ENCODE results near the gene NAP1L4. TPM values are rescaled to one million over a fixed set of nuclear protein-coding genes. Genes with fewer than 3 reads are reported as not detected.

The NAP1L4 gene
- total RNA-seq, 2 donors from 2014 or later = 125 to 144 TPM

DNA sequence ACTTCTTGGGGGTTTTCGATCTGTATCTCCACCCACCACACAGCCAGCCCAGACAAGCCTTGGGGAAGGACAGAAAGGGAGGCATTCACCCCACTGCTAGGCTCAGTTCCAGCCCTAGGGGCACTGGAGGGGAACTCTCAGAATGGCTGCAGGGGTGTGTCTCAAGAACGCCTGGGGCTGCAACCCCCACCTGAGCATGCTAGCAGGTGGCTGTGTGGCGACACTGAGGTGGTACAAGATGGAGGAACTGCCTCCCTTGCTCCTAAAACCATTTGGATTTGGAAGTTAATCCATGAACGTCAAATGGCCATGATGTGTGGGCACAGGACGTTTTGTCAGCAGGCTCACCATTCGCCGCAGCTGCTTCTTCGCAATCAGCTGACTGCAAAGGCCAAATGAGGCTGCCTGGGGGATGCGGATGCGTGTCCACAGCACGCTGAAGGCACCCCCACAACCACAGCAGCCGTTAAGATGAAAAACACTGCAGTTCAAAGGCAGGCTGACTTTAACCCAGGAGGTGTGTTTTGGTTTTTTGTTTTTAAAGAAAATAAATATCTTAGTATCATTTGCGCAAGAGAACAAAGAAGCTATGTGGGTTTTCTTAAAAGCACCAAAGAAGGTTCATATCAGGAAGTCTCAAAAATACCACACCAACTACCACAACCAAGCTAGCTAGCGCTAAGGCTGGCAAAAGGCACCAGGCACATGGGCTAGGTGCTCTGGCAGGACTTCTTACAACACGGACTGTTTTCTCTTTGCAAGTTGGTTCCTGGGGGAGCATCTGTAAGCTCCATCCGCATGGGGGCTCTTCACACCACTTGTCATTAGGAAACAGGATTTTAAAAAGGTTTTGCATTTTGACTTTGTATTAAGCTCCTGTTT, 22.2 kb upstream of the NAP1L4 start:
- ATAC-seq = no peak
- intact Hi-C loops (cut with DNase I) = no loop called here
- DNase-seq = no peak

DNA sequence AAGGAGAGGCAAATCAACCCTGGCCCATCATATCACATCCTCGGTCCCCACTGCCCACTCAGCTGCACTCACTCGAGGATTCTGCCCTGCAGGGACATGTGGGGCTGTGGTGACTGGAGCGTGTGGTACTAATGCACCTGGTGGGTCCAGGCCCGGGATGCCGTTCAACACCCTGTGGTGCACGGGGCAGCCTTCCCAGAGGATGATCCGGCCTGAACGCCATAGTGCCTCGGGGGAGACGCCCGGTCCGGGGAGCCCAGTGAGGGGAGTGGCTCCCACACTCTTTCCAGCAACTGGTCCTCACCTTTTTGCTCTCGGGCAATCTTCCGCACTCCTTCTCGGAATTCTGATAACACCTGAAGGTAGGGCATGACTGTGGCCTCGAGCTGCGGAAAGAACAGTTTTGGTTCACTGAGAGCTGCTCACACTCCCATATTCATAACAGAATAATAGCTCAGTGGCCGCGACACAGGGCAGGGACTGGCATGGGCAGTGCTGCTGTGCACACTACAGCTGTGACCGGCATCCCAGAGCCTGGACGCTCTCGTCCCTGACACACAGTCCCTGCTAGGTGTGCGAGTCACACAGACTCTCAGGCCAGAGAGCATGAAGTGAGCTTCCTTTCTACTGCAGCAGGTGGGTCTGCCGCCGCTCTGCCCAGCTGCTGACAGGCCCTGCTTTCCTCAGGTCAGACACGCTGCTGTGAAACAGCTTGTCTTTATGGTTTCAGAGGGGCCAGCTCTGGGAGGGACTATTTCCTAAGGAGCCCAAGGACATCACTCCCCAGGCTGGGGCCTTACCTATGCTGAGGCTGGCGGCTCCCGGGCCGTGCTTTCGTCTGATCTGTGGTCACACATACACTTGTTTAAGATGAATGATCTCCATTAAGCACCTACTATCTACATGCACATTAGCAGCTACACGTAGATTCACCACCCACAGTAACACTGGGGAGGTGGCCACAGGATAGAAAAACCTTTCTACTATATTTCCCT, 20.1 kb upstream of the NAP1L4 start:
- no peak for DNase-seq
- intact Hi-C loops (cut with DNase I) = no loop called here
- ATAC-seq = no peak

DNA sequence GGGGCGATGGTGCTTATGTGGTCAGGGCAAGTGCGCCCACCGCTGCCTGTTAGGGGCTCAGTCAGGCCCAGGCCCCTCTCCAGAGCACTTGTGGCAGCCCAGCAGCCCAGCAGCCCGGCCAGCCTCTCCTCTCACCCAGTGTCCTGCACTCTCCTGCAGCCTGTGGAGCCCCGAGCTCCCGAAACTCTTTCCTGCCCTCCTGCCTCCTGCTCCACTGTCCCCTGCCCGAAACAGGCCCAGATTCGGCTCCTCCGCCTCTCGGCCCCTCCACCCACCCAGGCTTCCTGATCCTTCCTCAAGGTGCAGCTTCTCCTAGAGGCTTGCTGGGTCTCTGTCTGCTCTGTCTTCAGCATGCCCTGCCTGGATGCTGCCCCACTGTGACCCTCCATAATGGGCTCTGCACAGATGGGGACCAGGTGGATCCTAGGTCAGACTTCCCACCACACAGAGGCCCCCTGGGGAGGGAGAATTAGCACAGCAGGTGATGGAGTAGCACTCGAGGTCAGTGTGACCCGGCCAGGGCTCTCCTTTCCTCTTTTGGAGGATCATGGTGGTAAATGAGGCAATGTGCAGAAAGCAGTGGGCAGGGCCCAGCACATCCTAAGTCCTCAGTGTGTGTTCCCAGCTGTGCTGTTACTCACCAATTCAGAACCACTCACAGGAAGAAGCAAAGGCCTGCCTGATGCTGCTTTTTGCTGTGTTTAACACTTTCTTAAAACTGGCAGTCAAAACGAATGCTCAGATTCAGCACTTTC, 18.6 kb upstream of the NAP1L4 start:
- intact Hi-C loops (cut with DNase I) = no loop called here
- DNase-seq = no peak
- peak in 1 of 2 donors; percentile 6 for ATAC-seq

DNA sequence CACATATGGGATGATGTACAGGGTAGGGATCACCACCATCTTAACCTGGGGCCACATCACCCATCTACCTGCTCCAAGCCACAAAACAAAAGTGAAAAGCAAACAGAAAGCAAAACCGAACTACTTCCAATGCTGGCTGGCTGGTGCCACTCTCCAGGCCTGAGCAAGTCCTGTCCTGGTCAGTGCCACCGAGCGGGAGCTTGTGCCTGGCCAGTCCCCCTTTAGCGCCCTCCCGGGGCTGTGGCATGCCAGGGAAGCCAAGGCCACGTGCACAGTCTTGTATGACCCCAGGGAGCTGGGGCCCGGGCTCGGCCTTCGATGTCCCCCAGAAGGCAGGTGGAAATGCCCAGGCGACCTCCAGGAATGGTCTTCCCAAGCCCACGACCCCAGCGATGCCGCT, 17.9 kb upstream of the NAP1L4 start:
- ATAC-seq (no peak), DNase-seq (no peak)
- intact Hi-C loops (cut with DNase I) = no loop called here

DNA sequence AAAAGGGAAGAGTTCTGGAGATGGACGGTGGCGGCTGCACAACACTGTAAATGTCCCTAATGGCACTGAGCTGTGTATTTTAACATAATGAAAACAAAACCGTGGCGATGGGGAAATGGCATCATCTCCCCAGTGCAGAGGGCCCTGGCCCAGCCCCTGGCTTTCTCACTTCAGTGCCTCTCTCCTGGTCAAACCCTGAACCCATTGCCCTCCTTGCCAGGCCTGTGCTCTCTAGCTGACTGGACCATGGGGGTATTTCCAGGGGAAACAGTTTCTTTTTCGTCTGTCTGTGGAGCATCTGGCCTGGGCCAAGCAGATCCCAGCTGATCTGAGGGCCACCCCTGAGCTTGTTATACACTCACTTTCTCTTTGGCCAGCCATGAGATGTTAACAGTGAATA, 17.4 kb upstream of the NAP1L4 start:
- intact Hi-C loops (cut with DNase I) = no loop called here
- DNase-seq (no peak), ATAC-seq (no peak)

DNA sequence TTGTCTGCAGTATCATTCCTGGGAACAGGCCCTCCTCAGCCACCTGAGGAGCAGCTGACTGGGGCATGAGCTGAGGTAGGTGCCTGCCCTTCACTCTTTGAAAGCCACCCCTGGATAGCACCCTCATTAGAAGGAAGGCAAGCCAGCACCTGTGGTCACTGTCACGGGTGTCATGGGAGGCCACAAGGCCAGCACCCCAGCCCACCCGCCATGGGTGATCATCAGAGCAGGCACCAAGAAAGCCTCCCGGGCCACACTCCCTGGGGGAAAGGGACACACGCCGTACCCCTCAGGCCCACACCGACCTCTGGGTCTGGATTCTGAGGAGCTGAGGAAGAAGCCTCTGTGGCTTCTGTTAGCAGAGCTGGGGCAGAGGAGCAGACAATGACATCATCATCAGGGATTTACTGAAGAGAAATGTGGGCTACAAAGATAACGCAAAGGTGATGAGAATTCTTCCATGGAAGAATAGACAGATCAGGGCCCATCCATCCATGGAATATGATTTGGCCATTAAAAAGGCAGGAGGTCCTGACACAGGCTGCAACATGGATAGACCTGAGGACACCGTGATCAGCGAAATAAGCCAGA, 16.7 kb upstream of the NAP1L4 start:
- no peak for ATAC-seq
- no peak for DNase-seq
- intact Hi-C loops (cut with DNase I) = no loop called here

DNA sequence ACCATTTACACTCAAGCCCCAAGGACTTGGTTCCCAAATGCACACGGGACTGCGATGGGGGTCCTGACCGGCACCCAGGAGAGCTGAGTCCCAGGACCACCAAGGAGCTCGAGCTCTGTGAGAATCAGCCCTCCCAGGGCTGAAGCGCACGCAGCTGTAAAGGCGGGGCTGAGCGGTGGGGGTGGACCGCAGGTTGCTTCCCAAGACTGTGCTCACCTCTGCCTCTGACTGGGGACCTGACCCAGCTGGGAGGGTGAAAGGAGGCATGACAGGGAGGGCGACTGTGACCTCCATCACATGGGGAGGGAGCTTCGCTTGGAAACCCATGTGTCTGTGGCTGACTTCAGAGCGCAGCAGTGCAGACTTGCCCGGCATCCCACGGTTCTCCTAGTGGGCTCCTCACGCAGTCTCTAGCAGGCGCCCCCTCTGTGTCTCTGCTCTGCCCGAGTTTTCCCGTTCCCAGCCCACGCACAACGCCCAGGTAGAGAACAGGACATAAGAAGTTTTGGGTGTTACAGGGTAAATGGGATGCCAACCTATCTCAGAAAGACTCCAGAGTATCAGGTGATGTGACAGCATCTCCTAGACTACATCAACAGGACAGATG, 15.4 kb upstream of the NAP1L4 start:
- ATAC-seq = no peak
- intact Hi-C loops (cut with DNase I) = no loop called here
- DNase-seq = no peak

DNA sequence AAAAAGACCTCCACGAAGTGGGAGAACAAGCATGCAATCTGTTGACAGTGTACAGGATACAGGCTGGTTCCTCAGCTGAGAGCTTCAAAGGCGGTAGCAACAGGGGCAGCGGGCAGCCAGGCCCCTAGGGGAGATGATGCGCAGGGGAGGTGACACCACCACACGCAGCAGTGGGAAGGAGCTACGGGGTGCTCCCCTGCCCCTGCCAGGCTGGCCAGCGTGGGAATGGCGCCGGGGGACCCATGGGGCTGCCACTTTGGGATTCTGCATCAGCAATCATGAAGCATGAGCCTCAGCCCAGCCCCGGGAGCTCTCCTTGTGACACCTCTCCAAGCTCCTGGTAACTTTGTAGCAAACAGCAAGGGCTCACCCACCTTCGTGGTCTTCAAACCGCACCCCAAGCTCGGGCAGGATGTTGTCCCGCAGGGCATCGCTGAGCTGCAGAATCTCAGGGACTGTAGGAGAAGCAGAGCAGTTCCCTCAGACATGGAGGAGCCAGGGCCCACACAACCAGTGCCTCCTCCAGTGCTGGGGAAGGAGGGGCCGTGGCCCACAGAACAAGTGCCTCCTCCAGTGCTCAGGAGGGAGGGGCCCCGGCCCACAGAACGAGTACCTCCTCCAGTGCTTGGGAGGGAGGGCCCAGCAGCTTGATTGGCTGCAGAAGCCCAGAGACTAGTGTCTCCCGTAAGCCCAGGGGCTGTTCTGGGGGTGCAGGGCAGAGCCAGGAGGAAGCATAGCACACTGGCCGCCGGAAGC, 14.6 kb upstream of the NAP1L4 start:
- intact Hi-C loops (cut with DNase I) = no loop called here
- ATAC-seq = no peak
- DNase-seq = no peak

DNA sequence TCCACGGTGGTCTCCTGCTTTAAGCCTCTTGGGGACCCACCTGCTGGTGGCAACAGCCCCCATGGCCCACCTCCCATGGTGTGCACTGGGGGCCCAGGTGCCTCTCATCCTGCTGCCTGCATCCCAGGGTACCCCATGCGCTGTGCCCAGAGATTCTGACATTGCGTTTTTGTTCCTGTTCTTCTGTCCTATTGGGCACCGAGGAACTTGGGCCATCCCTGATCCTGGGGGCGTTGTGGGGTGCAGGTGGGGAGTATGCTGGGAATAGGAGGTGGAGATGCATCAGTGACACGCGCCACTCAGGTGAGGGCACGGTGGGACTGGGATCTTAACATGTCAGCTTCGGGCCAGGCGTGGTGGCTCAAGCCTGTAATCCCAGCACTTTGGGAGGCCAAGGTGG, 12.4 kb upstream of the NAP1L4 start:
- ATAC-seq = no peak
- no peak for DNase-seq
- intact Hi-C loops (cut with DNase I) = no loop called here

DNA sequence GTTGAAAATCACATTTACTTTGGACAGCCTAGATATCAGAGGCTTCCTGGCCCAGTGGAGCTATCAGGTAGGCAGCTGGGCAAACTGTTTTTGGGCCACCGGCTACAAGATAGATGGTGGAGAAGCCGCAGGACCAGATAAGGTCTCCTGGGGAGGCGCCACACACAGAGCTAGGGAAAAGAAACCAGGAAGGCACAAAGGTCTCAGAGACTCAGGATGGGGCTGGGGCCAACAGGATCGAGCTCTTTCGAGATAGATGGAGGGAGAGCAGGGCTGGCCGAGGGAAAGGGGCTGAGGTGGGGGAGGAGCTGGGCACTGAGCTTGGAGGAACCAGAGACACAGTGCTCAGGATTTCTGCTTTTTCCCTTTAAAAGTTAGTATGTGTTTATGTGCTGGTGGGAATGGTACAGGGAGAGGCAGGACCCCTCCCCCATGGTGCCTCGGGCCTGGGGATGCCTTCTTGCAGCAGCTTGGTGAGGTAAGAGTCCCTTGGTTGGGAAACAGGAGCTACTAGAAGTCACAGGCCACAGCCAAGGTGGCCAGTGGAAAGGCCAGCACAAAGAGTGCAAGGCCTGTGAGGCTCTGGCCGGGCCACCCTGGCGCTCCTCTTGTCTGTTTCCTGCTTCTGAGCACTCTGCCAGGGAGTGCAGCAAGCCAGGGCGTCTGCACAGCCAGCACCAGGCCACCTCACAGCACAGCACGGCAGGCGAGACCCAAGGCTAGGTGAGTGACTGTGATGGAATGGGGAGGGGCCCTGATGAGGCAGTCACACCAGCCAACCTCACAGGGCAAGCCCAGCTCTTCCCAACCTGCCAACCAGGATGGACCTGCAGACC, 11.5 kb upstream of the NAP1L4 start:
- no peak for DNase-seq

DNA sequence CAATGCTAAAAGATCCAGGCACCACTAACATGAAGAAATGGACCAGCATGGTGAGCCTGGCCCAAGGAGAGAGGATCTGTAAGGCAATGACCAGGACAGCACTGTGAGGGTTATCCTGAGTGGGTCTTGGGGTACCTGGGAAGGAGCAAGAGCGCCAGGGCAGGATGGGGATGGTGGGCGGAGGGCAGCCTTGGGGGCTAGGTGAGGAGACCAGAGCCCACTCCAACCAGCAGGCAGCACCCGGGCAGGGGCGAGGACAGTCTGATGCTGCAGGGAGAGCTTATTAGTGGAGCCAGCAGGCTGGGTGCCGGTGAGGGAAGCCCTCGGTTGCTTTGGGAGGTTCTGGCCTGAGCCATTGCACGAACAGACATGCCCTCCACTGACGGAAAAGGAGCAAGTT, 10.7 kb upstream of the NAP1L4 start:
- intact Hi-C loops (cut with DNase I) = no loop called here
- no peak for ATAC-seq
- DNase-seq = no peak

More for the DNA sequence above, 11.5 kb upstream of the NAP1L4 start:
- ATAC-seq = no peak
- intact Hi-C loops (cut with DNase I) = no loop called here

DNA sequence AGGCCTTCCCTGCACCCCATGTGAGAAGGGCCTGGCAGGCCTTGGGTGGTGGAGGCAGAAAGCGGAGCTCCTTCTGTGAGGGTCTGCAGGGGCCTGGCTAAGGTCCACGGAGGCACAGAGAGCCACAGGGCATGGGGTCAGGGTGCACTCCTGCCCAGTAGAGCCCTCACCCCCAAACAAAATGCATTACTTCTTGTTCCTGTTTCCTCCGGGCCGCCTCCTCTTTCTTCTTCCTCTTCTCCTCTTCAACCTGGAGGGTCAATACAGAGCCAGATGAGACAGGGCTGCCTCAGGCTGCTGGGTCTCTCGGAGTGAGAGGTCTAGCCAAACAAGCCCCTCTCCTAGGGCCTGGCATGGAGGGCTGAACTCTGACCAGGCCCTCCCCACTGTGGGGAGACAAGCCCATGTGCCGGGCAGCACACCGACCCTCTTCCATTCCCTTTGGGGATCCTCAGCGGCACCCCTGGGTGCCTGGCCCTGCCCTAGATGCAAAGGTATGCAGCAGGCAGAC, 10.3 kb upstream of the NAP1L4 start:
- DNase-seq (no peak), ATAC-seq (no peak)
- intact Hi-C loops (cut with DNase I) = no loop called here

DNA sequence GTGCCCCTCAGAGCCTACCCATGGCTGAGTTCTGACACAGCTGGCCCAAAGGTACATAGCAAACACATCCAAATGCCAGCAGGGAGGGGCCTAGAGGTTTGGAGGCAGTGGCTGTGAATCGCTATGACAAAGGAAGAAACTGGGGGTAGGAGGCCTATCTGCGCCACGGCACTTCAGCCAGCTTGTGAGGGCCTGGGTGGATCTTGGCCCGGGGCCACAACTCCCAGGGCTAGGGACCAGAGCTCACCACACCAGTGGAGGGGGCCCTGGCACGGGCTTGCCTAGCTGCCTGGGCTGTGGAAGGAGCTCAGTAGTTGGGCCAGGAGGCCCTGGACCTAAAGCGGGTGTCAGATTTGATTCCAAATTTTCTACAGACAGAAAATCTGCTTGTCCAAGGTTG, 9.4 kb upstream of the NAP1L4 start:
- no peak for DNase-seq
- ATAC-seq = peak; percentile 64 to 68
- intact Hi-C loops (cut with DNase I) = no loop called here

DNA sequence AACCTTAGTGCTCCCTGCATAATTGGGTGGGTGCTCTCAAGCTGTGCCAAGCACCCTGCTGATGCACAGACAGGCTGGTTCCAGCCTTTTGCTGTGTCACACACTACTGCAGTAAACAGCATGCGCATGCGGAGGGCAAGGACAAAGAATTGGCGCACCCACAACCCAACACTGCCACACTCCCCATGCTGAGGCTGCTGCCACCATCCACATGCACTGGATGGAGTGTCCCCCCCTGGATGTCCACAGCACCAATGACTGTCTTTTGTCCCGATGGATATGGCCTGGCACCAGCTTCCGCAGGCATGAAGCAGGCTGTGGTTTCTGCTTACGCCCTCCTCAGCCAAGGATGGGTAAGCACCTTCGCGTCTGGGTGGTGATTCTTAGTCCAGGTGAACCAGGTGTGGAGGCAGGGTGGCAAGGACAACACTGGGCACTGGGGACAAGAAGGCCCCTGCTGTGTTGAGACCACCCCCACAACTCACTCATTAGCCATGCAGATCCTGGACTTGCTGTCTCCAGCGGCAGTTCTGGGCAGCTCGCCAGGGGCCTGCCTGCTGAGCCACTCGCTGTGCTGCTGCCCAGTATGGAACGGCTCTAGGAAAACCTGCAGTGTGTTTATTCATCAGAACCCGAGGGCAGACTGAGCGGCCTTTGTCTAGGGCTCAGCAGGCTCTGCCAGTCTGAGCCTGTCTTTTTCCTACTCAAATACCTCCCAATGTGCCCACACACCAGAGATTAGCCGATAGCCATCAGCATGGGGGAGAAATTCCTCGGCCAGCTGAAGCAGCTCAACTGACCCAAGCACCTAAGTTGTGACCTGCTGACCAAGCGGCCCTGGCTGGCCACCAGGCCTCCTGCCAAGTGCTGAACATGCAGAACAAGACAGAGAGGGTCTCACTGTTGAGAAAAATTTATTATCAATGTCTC, 8.2 kb upstream of the NAP1L4 start:
- intact Hi-C loops (cut with DNase I) = no loop called here
- ATAC-seq = peak; percentile 73 to 74
- peak; percentile 76 for DNase-seq

DNA sequence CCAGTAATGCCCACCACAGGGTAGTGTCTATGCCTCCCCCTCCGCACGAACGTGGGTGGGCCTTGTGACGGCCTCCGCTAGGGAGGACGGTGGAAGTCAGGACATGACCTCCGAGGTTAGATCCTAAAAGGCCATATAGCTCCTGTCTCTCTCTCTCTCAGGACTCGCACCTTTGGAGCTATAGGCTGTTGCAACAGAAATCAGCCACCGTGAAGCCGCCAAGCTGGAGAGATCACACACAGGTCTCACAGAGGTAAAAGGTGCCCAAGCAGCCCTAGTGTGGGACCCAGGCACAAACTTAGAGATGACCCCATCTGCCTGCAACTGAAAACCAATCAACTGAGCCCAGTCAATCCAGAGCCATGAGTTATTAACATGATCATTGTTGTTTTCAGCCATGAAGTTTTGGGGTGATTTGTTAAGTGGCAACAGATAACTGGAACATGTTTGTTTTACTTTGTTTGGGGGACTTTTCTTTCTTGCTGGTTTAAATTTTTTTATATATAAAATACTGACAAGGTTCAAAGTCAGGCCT, 7.4 kb upstream of the NAP1L4 start:
- no peak for DNase-seq
- intact Hi-C loops (cut with DNase I) = no loop called here
- no peak for ATAC-seq
